Smooth muscle cell (in vitro differentiated cells): ENCODE data around the gene TRPM4. TPM values are rescaled to one million over a fixed set of nuclear protein-coding genes. Genes with fewer than 3 reads are reported as not detected.

Experiments used
- DNase-seq: peaks from one replicate; lab custom pipeline; 2025; ENCODE audit not compliant: unreplicated experiment; lab: John Stamatoyannopoulos, UW
- H2AFZ ChIP-seq: fragments of 200-600 bp; sonication (generic); 2 replicates; pipeline ENCODE4 v1.6.0; 2016; ENCODE audit warnings: antibody characterized with exemption, low read depth, mild to moderate bottlenecking
- H3F3A ChIP-seq: fragments of 200-600 bp; sonication (generic); 2 replicates; pipeline ENCODE4 v1.6.0; 2017; ENCODE audit warnings: antibody characterized with exemption, low read depth
- H3K27ac ChIP-seq: fragments of 200-600 bp; sonication (generic); 2 replicates; pipeline ENCODE4 v1.5.1; 2016; ENCODE audit warnings: low read depth, mild to moderate bottlenecking
- H3K27me3 ChIP-seq: fragments of 200-600 bp; sonication (generic); 2 replicates; pipeline ENCODE4 v1.6.1; 2016; ENCODE audit warnings: low read depth, mild to moderate bottlenecking
- H3K36me3 ChIP-seq: fragments of 200-600 bp; sonication (generic); 2 replicates; pipeline ENCODE4 v1.5.1; 2016; ENCODE audit warnings: low read depth
- H3K4me1 ChIP-seq: fragments of 200-600 bp; sonication (generic); 2 replicates; pipeline ENCODE4 v1.5.1; 2016; ENCODE audit warnings: low read depth
- H3K4me2 ChIP-seq: fragments of 200-600 bp; sonication (generic); 2 replicates; pipeline ENCODE4 v1.6.0; 2016; ENCODE audit warnings: mild to moderate bottlenecking
- H3K4me3 ChIP-seq: fragments of 200-600 bp; sonication (generic); 2 replicates; pipeline ENCODE4 v1.5.1; 2016; ENCODE audit warnings: mild to moderate bottlenecking
- H3K79me2 ChIP-seq: fragments of 200-600 bp; sonication (generic); 2 replicates; pipeline ENCODE4 v1.6.0; 2016; ENCODE audit warnings: low read depth, mild to moderate bottlenecking
- H3K9ac ChIP-seq: fragments of 200-600 bp; sonication (generic); 2 replicates; pipeline ENCODE4 v1.6.0; 2016; ENCODE audit warnings: low read depth
- H3K9me3 ChIP-seq: fragments of 200-600 bp; sonication (generic); replicated peaks from 2 replicates; pipeline ENCODE4 v1.5.1; 2016; ENCODE audit warnings: low read depth
- H4K20me1 ChIP-seq: fragments of 200-600 bp; sonication (generic); 2 replicates; pipeline ENCODE4 v1.6.0; 2016; ENCODE audit warnings: low read depth
- WGBS: methylation state at CpG from one replicate; pipeline ENCODE4 v1.1.7; 2016; ENCODE audit warnings: low lambda C conversion rate; 5-methylcytosine and 5-hydroxymethylcytosine counted together
- polyA plus RNA-seq: library from polyadenylated mRNA; unstranded; fragments of >200 nt; fragmentation: Nextera tagmentation; extraction: Ambion mirVana; gene quantifications from 2 replicates; pipeline ENCODE4 v1.2.1, GENCODE V29; 2016
- total RNA-seq: library from RNA; depleted of rRNA; stranded (reverse); fragments of >200 nt; gene quantifications from 2 replicates; pipeline ENCODE4 v1.2.3, GENCODE V29; 2014
- TF ChIP-seq, protein P1 (sequence below): fragments of 200-600 bp; sonication (generic); IDR thresholded peaks from 2 replicates; pipeline ENCODE4 v1.5.1; 2017; ENCODE audit warnings: borderline replicate concordance, mild to moderate bottlenecking, antibody characterized with exemption; ENCODE audit not compliant: insufficient read depth, poor library complexity, severe bottlenecking

TRPM4 gene
- total and polyA plus RNA-seq, 2 experiments from 2014 or later = 27.7 to 32.1 TPM

DNA sequence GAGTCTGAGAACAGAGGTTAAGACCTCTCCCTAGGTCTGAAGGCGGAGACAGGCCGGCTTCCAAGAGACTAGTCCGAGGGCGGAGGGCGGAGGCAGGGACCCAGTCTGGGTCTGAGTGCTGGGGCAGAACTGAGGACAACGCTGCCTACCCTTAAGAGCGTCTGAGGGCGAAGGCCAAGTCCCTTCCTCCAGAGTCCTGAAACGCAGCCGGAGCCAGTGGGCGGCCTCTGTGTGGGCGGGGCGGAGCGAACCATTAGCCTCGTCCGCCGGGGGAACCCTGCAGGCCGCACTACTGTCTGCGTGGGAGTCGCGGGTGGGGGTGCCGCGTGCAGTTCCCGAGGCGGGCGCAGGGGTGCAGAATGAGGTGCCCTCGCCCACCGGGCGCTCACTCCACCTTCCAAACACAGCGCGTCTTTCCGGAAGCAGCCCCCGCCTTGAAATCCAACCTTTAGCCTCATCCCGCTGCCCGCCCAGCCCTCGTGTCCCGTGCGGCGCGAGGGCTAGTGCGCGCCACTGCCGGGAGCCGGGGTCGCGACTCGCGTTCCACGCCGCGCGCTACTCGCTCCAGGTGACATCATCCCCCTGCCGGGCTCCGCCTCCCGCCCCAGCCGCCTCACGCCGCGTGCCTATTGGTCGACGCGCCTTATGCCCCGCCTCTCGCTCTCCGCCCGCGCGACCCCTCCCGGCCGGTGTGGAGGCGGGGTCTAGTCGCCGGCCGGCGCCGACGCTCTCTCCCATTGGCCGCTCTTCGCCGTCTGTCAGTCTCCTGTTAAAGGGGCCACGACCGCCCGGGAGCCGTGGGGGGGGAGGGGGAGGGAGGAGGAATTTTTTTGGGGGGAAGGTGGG lies 38.8 kb upstream of the TRPM4 start, which contains the start of gene C19orf73:
Gene C19orf73 (minus strand): TSS at position 579 of the 846 bp plus-strand sequence. CDS start 121 bp downstream, at position 458.
- TF ChIP-seq, protein P1, sequence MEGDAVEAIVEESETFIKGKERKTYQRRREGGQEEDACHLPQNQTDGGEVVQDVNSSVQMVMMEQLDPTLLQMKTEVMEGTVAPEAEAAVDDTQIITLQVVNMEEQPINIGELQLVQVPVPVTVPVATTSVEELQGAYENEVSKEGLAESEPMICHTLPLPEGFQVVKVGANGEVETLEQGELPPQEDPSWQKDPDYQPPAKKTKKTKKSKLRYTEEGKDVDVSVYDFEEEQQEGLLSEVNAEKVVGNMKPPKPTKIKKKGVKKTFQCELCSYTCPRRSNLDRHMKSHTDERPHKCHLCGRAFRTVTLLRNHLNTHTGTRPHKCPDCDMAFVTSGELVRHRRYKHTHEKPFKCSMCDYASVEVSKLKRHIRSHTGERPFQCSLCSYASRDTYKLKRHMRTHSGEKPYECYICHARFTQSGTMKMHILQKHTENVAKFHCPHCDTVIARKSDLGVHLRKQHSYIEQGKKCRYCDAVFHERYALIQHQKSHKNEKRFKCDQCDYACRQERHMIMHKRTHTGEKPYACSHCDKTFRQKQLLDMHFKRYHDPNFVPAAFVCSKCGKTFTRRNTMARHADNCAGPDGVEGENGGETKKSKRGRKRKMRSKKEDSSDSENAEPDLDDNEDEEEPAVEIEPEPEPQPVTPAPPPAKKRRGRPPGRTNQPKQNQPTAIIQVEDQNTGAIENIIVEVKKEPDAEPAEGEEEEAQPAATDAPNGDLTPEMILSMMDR = no peak
- peak within 1 kb of the TSS; percentile 91 for H3K4me2 ChIP-seq
- peak within 1 kb of the TSS; percentile 59 for H3K9ac ChIP-seq
- H3K4me1 ChIP-seq = peaks cover 10% of the 10 kb centered on the region
- H4K20me1 ChIP-seq = peaks cover 3% of the 10 kb centered on the region
- peak within 1 kb of the TSS; percentile 79 for H3K27ac ChIP-seq
- peak within 1 kb of the TSS; percentile 61 for H3K4me3 ChIP-seq
- no peaks in the 10 kb centered on the region for H3K9me3 ChIP-seq
- peak within 1 kb of the TSS; percentile 12 for H2AFZ ChIP-seq
- no peaks in the 10 kb centered on the region for H3K27me3 ChIP-seq
- peak; percentile 94 for DNase-seq
- no peaks in the 10 kb centered on the region for H3K79me2 ChIP-seq
- WGBS = 3% methylated on average over 43 of the region's 85 CpGs
- peaks cover 10% of the 10 kb centered on the region for H3F3A ChIP-seq
- H3K36me3 ChIP-seq = no peaks in the 10 kb centered on the region

- no peaks in the 10 kb centered on the region for H3K36me3 ChIP-seq
- no peaks in the 10 kb centered on the region for H3K27me3 ChIP-seq
- peak within 1 kb of the TSS; percentile 91 for H3K4me2 ChIP-seq
- H3K9me3 ChIP-seq = no peaks in the 10 kb centered on the region
- DNase-seq = peak; percentile 54
- no peaks in the 10 kb centered on the region for H3K79me2 ChIP-seq
- H2AFZ ChIP-seq = peak within 1 kb of the TSS; percentile 12
- peak within 1 kb of the TSS; percentile 59 for H3K9ac ChIP-seq
- H3K4me1 ChIP-seq = peaks cover 7% of the 10 kb centered on the region
- H3K4me3 ChIP-seq = peak within 1 kb of the TSS; percentile 61
- TF ChIP-seq, protein P1 = no peak
- peak within 1 kb of the TSS; percentile 79 for H3K27ac ChIP-seq
- 2% methylated on average over 43 of the region's 90 CpGs for WGBS
- no peaks in the 10 kb centered on the region for H4K20me1 ChIP-seq
- peaks cover 10% of the 10 kb centered on the region for H3F3A ChIP-seq
Measured at GRCh38 chr19:49119411-49120324, 37.9 kb upstream of the TRPM4 start, which contains the start of gene PPFIA3. Gene PPFIA3, plus strand, starts transcription at chr19:49119544. Its CDS starts 8,330 bp downstream, at chr19:49127874.

DNA sequence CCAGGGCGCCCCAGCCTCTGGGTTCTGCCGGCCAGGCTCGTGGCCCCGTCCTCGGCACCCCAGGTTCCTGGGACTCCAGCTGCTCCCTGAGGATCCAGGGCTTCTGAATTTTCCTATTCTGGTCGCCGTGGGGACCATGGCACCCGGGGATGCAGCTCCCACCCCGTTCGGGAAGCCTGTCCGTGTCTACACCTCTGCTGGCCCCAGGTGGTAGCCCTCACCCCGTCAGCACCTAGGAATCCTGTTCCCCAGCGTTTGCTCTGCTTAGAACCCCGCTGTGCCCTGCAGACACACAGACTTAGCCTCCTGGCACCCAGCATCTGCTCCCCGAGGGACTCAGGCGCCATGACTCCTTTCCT lies 37.3 kb upstream of the TRPM4 start:
- H3K4me2 ChIP-seq = peak overlapping the region; percentile 91
- H3K27ac ChIP-seq = no peak overlapping the region
- H3K79me2 ChIP-seq = no peaks in the 10 kb centered on the region
- H3K9ac ChIP-seq = no peak overlapping the region
- no peaks in the 10 kb centered on the region for H3K36me3 ChIP-seq
- 31% methylated on average over 15 of the region's 16 CpGs for WGBS
- DNase-seq = no peak
- no peak overlapping the region for H2AFZ ChIP-seq
- H4K20me1 ChIP-seq = no peaks in the 10 kb centered on the region
- H3K4me3 ChIP-seq = peak overlapping the region; percentile 61
- H3K9me3 ChIP-seq = no peaks in the 10 kb centered on the region
- H3K27me3 ChIP-seq = no peaks in the 10 kb centered on the region
- peaks cover 8% of the 10 kb centered on the region for H3F3A ChIP-seq
- TF ChIP-seq, protein P1 = no peak
- H3K4me1 ChIP-seq = peaks cover 7% of the 10 kb centered on the region
